GM12891 (cell line): Measurements from ENCODE around the gene RAB7B.

Experiments used
- DNase-seq: peaks from one replicate; pipeline ENCODE4 v3.0.0; 2011; ENCODE audit warnings: low spot score; ENCODE audit not compliant: insufficient read length
- FAIRE-seq: peaks from 2 replicates; lab custom pipeline; 2011; peaks lifted over from hg19 to GRCh38; lab: Jason Lieb, UNC
- PAX5 ChIP-seq: IDR thresholded peaks from 2 replicates; pipeline ENCODE4 v1.6.1; 2011; ENCODE audit warnings: low read length, moderate library complexity, mild to moderate bottlenecking; ENCODE audit not compliant: insufficient read depth, severe bottlenecking
- POLR2A ChIP-seq: IDR thresholded peaks from 2 replicates; pipeline ENCODE4 v1.6.1; 2011; ENCODE audit warnings: low read depth, low read length, control low read depth
- POLR2AphosphoS5 ChIP-seq: IDR thresholded peaks from 2 replicates; pipeline ENCODE4 v1.6.1; 2011; ENCODE audit warnings: low read depth, low read length, control low read depth
- POU2F2 ChIP-seq: IDR thresholded peaks from 2 replicates; pipeline ENCODE4 v1.6.1; 2011; ENCODE audit warnings: low read depth, mild to moderate bottlenecking, control low read depth, low read length, moderate library complexity
- SPI1 ChIP-seq: IDR thresholded peaks from 2 replicates; pipeline ENCODE4 v1.6.1; 2011; ENCODE audit warnings: low read depth, low read length, control low read depth
- TAF1 ChIP-seq: IDR thresholded peaks from 2 replicates; pipeline ENCODE4 v1.6.1; 2011; ENCODE audit warnings: low read depth, low read length, control low read depth

RAB7B gene

DNA sequence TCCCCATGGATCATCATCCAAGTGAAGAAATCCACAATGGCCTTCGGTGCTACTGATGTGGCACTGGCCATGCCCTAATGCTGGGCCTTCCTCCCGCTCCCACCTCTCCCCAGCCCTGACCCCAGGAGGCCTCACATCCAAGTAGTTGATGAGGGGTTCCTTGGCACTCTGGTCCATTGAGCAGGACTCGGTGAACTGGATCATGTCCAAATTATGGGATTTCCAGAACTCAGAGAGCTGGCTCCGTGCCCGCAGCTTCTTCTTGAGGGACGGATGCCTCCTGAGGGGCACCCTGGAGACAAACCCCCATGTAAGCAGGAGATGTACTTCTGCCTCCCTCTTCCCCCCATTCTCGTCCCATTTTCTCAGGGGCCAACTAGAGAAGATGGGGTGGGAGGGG lies 19.6 kb upstream of the RAB7B start:
- DNase-seq (no peak), FAIRE-seq (no peak)
- TF ChIP-seq POLR2A (no peak), PAX5 (no peak), POU2F2 (no peak), TAF1 (no peak), POLR2AphosphoS5 (no peak), SPI1 (no peak)

DNA sequence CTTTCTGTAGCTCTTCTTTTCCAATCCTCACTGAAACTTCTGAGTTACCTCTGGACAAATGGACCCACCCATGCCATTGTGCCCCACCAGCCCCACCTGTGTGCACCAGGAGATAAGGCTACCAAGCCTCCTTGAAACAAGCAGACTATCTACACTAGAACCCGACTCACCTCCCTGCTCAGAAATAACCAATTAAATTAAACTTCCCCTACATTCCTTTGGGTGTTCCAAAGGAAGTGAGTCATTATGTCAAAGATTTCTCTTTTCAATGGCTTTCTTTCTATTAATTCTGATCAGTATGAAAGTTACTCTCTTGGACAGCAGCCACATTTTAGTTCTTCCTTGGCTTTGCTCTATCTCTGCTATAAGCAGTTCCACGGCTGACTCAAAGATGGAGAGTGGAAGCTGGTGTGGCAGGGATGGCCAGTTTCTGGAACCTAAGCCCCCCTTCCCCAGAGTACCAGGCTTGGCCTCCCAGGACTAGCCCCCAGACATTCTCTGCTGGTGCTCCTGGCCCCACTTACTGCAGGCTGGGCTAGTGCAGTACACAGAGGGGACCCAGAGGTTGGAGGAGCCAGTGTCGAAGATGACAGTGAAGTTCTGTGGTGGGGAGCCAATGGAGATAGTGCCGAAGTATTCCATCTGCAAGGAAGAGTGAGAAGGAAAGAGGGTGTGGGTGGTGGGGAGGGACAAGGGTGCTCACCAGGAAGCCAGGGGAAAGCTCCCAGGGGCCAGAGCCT lies 18.6 kb upstream of the RAB7B start:
- no peak for DNase-seq
- TF ChIP-seq PAX5 = no peak
- no peak for TF ChIP-seq SPI1
- no peak for TF ChIP-seq TAF1
- no peak for TF ChIP-seq POLR2A
- no peak for TF ChIP-seq POLR2AphosphoS5
- no peak for TF ChIP-seq POU2F2
- FAIRE-seq = no peak

DNA sequence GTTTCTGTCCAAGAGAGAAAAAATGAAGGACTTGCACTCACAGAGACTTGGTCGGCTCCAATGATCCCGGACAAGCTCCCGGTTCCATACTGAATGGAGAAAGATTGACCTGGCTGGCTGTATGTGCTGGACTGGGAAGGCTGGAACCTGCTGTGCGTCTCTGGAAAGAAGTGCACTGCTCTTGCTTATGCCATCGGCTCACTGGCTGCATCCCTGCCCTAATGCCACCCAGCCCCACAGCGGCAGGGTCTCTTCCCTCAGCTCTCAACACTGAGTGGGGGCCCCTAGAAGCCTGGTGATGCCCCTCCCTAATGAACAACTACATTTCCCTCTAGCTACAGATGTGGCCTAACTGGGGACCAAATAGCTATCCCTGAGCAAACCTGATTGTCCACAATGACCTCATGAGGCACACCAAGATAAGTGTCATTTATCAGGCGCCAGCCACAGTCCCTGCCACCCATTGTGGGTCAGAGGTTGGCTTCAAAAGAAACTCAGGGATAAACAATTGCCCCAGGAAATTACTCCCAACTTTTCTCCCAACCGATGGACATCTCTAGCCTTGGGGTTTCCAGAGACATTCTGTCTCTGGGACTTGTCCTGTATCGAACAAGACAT lies 17.9 kb upstream of the RAB7B start:
- no peak for DNase-seq
- no peak for FAIRE-seq
- TF ChIP-seq POLR2A (no peak), SPI1 (no peak), PAX5 (no peak), TAF1 (no peak), POLR2AphosphoS5 (no peak), POU2F2 (no peak)

DNA sequence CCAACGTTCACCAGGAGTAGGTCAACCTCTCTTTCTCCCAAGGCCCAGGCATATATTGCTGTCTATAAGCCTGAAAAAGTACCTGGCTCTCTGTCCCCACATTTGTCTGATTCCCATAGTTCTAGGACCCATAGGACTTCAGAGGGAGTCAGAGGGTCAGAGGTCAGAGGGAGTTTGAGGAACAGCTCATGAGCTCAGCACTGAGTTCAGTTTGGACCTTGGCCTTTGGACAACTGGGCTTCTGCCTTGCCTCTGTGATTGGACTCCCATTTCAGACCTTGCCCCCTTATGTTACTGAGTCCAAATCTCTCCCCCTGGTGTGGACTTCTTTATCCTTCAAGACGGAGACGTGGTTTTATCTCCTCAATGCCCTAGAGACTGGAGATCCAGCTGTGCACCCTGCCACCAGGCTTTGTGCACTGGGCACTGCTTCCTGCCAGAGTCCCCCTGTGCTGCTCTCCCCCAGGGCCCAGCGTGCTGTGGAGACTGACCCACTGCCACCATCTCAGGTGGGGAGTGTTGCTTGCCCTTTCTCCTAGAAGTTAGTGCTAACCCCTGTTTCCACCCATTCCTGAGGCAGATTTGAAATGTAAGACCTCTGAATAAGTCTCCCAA lies 17.3 kb upstream of the RAB7B start:
- no peak for FAIRE-seq
- no peak for TF ChIP-seq SPI1
- TF ChIP-seq POU2F2 = no peak
- no peak for TF ChIP-seq POLR2AphosphoS5
- no peak for TF ChIP-seq TAF1
- TF ChIP-seq PAX5 = no peak
- no peak for TF ChIP-seq POLR2A
- DNase-seq = no peak

DNA sequence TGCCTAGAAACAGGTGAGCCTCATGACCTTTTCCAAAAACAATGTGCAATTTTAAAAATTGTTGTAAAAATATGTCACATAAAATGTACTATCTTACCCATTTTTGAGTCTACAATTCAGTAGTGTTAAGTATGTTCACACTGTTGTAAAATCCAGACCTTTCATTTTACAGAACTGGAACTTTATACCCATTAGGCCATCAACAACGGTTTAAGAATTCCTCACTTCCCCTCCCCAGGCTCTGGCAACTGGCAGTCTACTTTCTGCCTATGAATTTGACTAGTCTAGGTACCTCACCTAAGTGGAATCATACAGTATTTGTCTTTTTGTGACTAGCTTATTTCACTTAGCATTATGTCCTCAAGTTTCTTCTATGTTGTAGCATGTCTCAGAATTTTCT lies 11.9 kb upstream of the RAB7B start:
- no peak for FAIRE-seq
- TF ChIP-seq PAX5 (no peak), POU2F2 (no peak), SPI1 (no peak), TAF1 (no peak), POLR2A (no peak), POLR2AphosphoS5 (no peak)

DNA sequence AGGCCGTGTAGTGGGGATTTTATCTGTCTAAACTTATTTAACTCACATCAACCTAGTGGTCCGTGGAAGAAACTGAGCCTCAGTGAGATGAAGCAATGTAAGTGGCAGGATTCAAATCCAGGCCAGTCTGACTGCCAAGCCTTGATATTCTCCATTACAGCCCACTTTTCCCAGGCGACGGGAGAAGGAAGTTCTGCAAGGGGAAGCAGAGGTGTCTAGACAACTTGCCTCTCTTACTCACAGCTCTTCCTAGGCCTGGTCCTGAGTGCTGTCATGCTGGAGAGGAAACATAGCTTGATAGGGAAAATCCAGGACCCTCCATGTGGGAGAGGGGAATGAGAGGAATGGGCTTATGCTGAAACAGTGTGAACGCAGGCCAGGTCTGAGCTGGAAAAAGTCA lies 11.4 kb upstream of the RAB7B start:
- TF ChIP-seq POU2F2 = no peak
- TF ChIP-seq PAX5 = no peak
- no peak for TF ChIP-seq POLR2A
- no peak for TF ChIP-seq SPI1
- TF ChIP-seq POLR2AphosphoS5 = no peak
- TF ChIP-seq TAF1 = no peak
- DNase-seq = no peak
- FAIRE-seq = no peak

More for the DNA sequence above, 11.9 kb upstream of the RAB7B start:
- DNase-seq = no peak

DNA sequence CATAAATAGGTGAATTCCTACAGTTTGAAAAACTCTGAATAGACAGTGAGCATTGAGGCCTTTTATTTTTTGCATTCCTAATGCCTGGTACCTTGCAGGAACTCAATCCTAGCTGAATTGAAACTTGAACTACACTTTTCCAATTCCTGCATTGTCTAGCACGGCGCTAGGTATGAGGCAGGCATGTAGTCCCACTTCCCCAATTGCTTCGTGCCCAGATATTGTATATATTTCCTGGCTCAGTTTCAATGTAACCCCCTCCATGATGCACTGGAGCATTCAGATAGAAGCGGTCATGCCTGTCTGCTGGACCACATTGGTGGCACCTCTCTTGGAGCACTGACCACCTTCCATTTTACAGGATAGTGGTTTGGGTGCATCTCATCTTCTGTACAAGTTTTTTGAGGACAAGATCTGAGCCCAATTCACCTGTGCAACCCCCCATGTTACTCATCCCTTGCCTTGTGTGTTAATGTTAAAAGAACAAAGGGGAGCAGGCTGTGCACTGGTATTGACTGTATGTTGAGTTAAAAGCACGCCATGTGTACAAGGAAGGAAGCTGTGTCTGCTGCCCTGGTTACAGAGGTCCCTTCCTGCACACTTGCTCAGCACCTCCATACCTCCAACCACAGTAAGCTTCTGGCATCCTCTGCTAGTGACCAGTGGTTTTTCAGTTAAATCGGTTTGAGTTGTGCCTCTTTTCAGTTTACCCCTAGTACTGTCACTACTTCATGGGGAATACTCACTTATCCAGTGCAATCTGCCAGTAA lies 10.0 kb upstream of the RAB7B start:
- FAIRE-seq = no peak
- TF ChIP-seq TAF1 = no peak
- peak; percentile 22; the same call in 1 of the 2 replicates for TF ChIP-seq SPI1
- no peak for DNase-seq

DNA sequence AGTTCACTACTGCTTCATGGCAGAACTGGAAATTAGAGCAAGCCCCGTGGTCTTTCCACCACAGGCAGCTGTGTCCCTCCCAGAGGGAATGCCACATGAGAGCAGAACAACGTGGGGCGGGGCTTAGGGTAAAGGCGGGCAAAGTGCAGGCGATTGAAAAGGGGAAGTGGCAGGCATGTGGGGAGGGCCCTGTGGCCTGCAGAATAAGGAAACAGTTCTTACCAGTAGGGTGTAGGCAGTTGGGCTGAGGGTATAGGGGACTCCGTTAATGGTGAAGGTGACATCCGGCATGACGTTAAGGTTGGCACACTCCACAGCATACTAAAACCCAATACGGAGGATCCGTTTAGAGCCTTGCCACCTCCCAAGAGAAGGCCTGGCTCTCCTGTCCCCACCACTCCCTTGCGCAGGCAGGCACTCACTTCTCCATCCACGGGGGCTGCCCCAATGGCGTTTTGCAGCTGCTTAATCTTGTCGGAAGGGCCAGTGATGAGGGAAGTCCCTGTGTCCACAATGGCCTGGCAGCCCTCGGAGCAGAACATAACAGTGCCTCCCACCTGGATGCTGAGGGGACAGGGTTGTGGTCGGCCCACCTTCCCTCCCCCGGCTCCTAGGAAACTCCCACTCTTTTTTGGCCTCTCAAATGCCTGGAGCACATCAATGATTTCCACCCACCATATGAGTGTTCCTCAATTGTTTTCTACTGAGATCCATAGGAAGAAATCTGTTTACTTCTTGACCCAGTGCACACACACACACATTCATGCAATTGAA lies 9.1 kb upstream of the RAB7B start:
- no peak for DNase-seq
- peak; percentile 51 for FAIRE-seq
- peak; percentile 95 for TF ChIP-seq SPI1
- no peak for TF ChIP-seq PAX5

DNA sequence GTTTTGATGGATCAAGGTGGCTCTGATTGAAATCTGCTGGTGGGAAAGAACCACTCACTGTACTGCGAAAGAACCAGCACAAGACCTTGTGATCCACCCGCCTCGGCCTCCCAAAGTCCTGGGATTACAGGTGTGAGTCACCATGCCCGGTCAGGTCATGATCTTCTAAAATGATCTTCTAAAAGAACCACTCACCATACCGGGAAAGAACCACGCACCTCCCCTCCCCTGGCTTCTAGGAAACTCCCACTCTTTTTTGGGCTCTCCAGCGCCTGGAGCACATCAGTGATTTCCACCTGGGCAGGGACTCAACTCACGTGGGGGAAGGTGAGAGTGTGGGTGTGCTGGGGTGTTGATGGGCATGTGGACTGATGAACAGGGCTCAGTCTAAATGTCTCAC lies 7.9 kb upstream of the RAB7B start:
- DNase-seq (no peak), FAIRE-seq (no peak)
- TF ChIP-seq POLR2A (no peak), SPI1 (no peak), POU2F2 (no peak), PAX5 (no peak), POLR2AphosphoS5 (no peak), TAF1 (no peak)
